Left lung (tissue), 10 donors: Measurements from ENCODE around the gene NEDD9. TPM values are rescaled to one million over a fixed set of nuclear protein-coding genes. Genes with fewer than 3 reads are reported as not detected.

Source experiments
- ATAC-seq: fragments of 200-7000 bp; cut with Tn5 transposase; one replicate; pipeline ENCODE4 v1.9.1; 2020; ENCODE audit warnings: moderate library complexity
- DNase-seq, 4 donors: peaks; one replicate each; pipeline ENCODE4 v3.0.0-alpha.2; 2013 to 2020
- H3K27ac ChIP-seq, 2 donors: fragments of 200-600 bp; sonication (generic) in 1 of 2; one replicate each; pipeline versions ENCODE4 v1.5.0 to v1.8.0; 2020 to 2021
- H3K27me3 ChIP-seq, 2 donors: fragments of 200-600 bp; sonication (generic) in 1 of 2; one replicate each; pipeline versions ENCODE4 v1.5.0 to v1.8.0; 2020 to 2021
- H3K36me3 ChIP-seq, 2 donors: fragments of 200-600 bp; sonication (generic) in 1 of 2; one replicate each; pipeline versions ENCODE4 v1.5.0 to v1.8.0; 2020 to 2021
- H3K4me1 ChIP-seq, 2 donors: fragments of 200-600 bp; one replicate each; pipeline ENCODE4 v1.8.0; 2021
- H3K4me3 ChIP-seq, 2 donors: fragments of 200-600 bp; sonication (generic) in 1 of 2; one replicate each; pipeline versions ENCODE4 v1.5.0 to v1.8.0; 2020 to 2021; ENCODE audit warnings: mild to moderate bottlenecking in 1 of 2
- H3K9me3 ChIP-seq, 2 donors: fragments of 200-600 bp; sonication (generic) in 1 of 2; one replicate each; pipeline versions ENCODE4 v1.5.0 to v1.8.0; 2020 to 2021
- intact Hi-C, 2 donors: fragments of 100-400 bp; cut with DNase I; formaldehyde crosslinking; loops; one replicate each; pipeline versions ENCODE4 v1.11.2 to v1.14.2; 2022
- polyA plus RNA-seq, 6 donors: library from polyadenylated mRNA; unstranded; fragments of 120-200 nt; gene quantifications; one replicate each; pipeline ENCODE4 v1.2.1, GENCODE V29; 2013; ENCODE audit not compliant: insufficient read length in 6 of 6
- total RNA-seq, 2 donors: library from RNA; stranded (reverse); fragmentation: NEBNext Ultra II Directional; extraction: Animal tissue kit (Norgen Biotek cat#: 25700); gene quantifications; one replicate each; pipeline ENCODE4 v1.2.1, GENCODE V29; 2021
- TF ChIP-seq, protein P1 (sequence below), 2 donors: fragments of 200-600 bp; sonication (generic) in 1 of 2; IDR thresholded peaks; one replicate each; pipeline versions ENCODE4 v1.5.0 to v1.8.0; 2021; ENCODE audit warnings: antibody characterized with exemption in 2 of 2
- donor health status: DM: no; HTN: yes; CAD: no.
- donor health status: DM: no; HTN: no; CAD: no.

Gene NEDD9
- total and polyA plus RNA-seq, 8 donors = 54.3 to 193 (median 59.5) TPM

DNA sequence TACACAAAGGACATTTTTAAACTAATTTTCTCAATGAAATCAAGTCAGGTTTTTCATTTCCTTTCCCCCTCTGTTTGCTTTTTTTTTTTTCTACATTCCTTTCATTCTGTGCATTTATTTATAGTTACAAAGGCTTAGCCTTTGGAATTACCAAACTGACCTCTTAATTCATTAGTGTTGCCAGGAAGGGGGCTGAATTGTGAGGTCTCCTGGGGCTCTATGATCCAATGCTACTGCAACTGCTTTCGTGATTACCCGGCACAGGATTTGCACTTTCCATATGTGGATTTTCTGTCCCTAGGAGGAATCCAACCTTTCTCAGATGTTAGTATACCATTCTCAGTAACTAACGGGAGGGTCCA is 35.3 kb downstream of the NEDD9 start:
- intact Hi-C loops = no loop called here
- no peak for DNase-seq
- TF ChIP-seq, protein P1, sequence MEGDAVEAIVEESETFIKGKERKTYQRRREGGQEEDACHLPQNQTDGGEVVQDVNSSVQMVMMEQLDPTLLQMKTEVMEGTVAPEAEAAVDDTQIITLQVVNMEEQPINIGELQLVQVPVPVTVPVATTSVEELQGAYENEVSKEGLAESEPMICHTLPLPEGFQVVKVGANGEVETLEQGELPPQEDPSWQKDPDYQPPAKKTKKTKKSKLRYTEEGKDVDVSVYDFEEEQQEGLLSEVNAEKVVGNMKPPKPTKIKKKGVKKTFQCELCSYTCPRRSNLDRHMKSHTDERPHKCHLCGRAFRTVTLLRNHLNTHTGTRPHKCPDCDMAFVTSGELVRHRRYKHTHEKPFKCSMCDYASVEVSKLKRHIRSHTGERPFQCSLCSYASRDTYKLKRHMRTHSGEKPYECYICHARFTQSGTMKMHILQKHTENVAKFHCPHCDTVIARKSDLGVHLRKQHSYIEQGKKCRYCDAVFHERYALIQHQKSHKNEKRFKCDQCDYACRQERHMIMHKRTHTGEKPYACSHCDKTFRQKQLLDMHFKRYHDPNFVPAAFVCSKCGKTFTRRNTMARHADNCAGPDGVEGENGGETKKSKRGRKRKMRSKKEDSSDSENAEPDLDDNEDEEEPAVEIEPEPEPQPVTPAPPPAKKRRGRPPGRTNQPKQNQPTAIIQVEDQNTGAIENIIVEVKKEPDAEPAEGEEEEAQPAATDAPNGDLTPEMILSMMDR (IDR thresholded peaks at IDR 0.05) = no peak

DNA sequence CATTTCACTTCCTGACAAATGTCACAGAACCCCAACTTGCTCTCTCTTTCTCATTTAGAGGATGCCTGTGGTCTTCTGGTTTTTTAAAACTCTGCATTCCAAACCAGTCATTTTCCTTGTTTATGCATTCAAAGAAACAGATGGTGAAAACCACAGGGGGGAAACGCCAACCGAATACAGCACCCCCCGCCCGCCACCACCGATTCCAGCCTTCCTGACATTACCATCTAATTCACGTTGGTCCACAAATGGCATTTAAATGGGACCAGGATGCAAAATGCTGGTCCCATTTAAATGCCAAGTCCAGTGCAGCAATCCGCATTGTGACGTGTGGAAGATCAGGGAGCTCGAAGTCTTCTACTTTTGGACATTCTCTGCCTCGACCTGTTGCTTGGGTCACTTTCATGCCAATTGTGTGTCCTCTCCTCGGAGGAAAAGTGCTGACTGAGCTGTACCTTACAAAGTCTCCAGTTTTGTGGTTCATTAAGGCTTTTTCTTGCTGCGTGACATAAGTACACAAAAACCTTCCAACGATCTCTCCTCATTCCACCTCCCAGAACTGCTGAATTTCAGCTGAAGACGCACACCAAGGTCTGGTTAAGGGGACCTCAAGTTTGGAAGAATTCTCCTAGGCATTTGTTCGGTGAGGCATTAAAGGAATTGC is 35.8 kb downstream of the NEDD9 start:
- ATAC-seq (no peak), DNase-seq (no peak)
- Histone ChIP-seq H3K4me3 (no peak overlapping the region), H3K9me3 (no peaks in the 10 kb centered on the region), H3K27ac (peak overlapping the region; percentile 4 to 35), H3K27me3 (no peaks in the 10 kb centered on the region), H3K36me3 (peaks cover 2 to 63% of the 10 kb centered on the region in 2 donors), H3K4me1 (peaks cover 5 to 49% of the 10 kb centered on the region in 2 donors)
- intact Hi-C loops = no loop called here
- TF ChIP-seq, protein P1 (IDR thresholded peaks at IDR 0.05) = no peak

More for the DNA sequence above, 35.3 kb downstream of the NEDD9 start:
- Histone ChIP-seq H3K36me3 (peaks cover 2 to 58% of the 10 kb centered on the region in 2 donors), H3K27me3 (no peaks in the 10 kb centered on the region), H3K27ac (peak overlapping the region; percentile 4 to 35), H3K4me1 (peaks cover 9 to 54% of the 10 kb centered on the region in 2 donors), H3K4me3 (no peak overlapping the region), H3K9me3 (no peaks in the 10 kb centered on the region)
- ATAC-seq = no peak

DNA sequence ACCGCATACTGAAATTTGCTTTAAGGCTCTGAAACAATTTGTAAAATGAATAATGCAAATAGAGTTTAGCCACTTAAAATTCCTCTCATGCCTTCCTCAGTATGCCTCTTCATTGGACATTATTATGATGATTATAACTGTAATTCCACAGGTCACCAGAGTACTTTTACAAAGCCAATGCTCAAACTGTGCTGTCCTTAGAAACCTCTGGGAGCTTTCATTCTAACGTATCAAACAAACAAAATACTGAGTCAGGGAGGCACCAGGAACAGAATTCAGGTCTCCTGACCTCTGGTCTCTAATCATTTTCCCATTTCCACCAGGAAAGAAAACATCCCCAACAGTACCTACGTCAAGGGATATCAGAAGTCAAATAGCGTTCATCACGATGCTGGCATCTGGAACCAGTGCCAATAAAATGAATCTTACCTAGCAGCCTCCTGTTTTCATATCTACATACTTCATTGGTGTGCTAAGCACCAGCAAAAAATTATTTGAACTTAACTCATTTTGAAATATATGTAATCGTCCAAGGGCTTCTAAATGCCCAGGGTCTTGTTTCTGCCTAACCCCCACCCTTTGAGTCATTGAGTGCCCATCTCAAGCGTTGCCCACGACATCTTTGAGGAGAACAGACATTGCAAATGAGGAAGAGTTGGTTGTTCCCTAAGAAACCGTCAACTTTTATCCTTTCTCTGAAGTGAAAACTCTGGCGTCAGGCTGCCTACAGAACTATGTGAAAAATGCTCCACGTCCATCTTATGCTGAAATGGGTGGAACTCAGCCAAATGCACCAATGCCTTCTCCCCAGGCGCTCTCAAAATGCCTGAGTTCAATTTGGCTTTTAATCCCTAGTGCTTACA is 37.9 kb downstream of the NEDD9 start:
- H3K4me3 ChIP-seq = no peak overlapping the region
- TF ChIP-seq, protein P1 (IDR thresholded peaks at IDR 0.05) = no peak
- H3K4me1 ChIP-seq = peaks cover 0 to 39% of the 10 kb centered on the region in 2 donors
- DNase-seq = peak in 1 of 4 donors; percentile 48
- intact Hi-C loops = no loop called here
- no peaks in the 10 kb centered on the region for H3K9me3 ChIP-seq
- peak; percentile 65 for ATAC-seq
- peaks cover 2 to 63% of the 10 kb centered on the region in 2 donors for H3K36me3 ChIP-seq
- peak overlapping the region; percentile 33 to 58 for H3K27ac ChIP-seq
- H3K27me3 ChIP-seq = no peaks in the 10 kb centered on the region

DNA sequence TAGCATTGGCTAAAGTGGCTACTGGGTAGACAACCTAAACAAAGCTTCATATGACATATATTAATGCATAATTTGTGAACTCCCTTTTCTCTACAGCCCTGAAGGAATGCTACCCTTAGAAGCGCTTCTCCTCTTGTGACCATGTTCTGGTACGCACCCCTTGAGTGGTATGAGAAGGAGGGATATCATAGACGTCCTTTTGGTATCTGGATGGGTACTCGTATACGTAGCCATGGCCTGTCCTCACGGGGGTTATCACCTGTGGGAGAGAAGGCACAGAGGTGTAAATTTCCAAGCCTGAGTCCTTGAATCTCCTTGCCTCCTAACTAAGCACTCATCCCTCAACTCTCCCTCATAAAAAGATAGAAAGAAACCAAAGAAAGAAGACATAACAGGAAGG is 39.0 kb downstream of the NEDD9 start:
- no peak for DNase-seq
- no peak overlapping the region for H3K4me3 ChIP-seq
- intact Hi-C loops = no loop called here
- peaks cover 0 to 29% of the 10 kb centered on the region in 2 donors for H3K4me1 ChIP-seq
- peaks cover 7 to 68% of the 10 kb centered on the region in 2 donors for H3K36me3 ChIP-seq
- TF ChIP-seq, protein P1 (IDR thresholded peaks at IDR 0.05) = no peak
- ATAC-seq = no peak
- peak overlapping the region in 1 of 2 donors; percentile 33 for H3K27ac ChIP-seq
- no peaks in the 10 kb centered on the region for H3K9me3 ChIP-seq
- H3K27me3 ChIP-seq = no peaks in the 10 kb centered on the region

DNA sequence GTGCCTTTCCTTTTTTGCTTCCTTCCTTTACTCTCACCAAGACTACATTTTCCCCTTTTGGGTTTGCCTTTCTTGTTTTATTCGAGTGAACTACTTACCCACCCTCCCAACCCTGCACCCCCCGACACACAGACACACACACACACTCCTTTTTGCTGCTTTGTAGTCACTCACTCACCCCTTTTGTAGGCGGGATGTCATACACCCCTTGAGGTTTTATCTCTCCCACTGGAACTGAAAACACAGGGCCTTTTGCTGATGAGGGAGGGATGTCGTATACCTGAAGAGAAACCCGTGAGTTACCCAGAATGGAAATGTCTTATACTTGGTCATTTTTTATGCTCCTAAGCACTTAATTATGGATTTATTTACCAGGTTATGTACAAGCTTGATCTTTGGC is 40.3 kb downstream of the NEDD9 start:
- Histone ChIP-seq H3K9me3 (no peaks in the 10 kb centered on the region), H3K27ac (no peak overlapping the region), H3K4me1 (peaks cover 0 to 22% of the 10 kb centered on the region in 2 donors), H3K4me3 (no peak overlapping the region), H3K36me3 (peaks cover 7 to 70% of the 10 kb centered on the region in 2 donors), H3K27me3 (no peaks in the 10 kb centered on the region)
- intact Hi-C loops = no loop called here
- ATAC-seq (no peak), DNase-seq (no peak)
- TF ChIP-seq, protein P1 (IDR thresholded peaks at IDR 0.05) = no peak
